Ovary (tissue), 3 donors: ENCODE data around the gene GNG7.

ENCODE experiments used
- CTCF ChIP-seq, 3 donors: fragments of 450-650 bp in 2 of 3; fragments of 200-600 bp in 1 of 3; IDR thresholded peaks; one replicate each; pipeline versions ENCODE4 v1.5.1 to v1.8.0; 2016 to 2022; ENCODE audit warnings: antibody characterized with exemption in 3 of 3, mild to moderate bottlenecking in 1 of 3
- POLR2A ChIP-seq: fragments of 450-650 bp; IDR thresholded peaks from one replicate; pipeline ENCODE4 v1.6.1; 2017; ENCODE audit warnings: antibody characterized with exemption, mild to moderate bottlenecking, moderate library complexity
- donor health status: DM: no; HTN: no; CAD: no.

GRCh38 chr19:2481466-2481865, 221.0 kb downstream of the GNG7 start:
- no peak for TF ChIP-seq CTCF (IDR thresholded peaks at IDR 0.05)
- no peak for TF ChIP-seq POLR2A
